K562 (cell line): Measurements from ENCODE around the gene ABCA1. TPM values are rescaled to one million over a fixed set of nuclear protein-coding genes. Genes with fewer than 3 reads are reported as not detected.

Experiments
- CREM ChIP-seq: IDR thresholded peaks from 2 replicates; pipeline ENCODE4 v1.6.1; 2014; ENCODE audit warnings: antibody characterized with exemption, low read depth
- E2F6 ChIP-seq, 2 experiments: IDR thresholded peaks; 2 replicates each; pipeline ENCODE4 v1.6.1; 2011; ENCODE audit warnings: borderline replicate concordance in 1 of 2, control low read depth in 1 of 2, low read depth in 1 of 2, low read length in 1 of 2, mild to moderate bottlenecking in 1 of 2, mixed read lengths in 1 of 2, moderate library complexity in 1 of 2; ENCODE audit not compliant: insufficient read depth in 1 of 2, insufficient read length in 1 of 2, poor library complexity in 1 of 2, severe bottlenecking in 1 of 2; ENCODE audit errors: extremely low read depth in 1 of 2
- ETV5 ChIP-seq: sonication (generic); formaldehyde crosslinking; IDR thresholded peaks from 2 replicates; pipeline ENCODE4 v1.4.0; 2020; ENCODE audit warnings: low read depth, mild to moderate bottlenecking, missing genetic modification reagents
- FOSL1 ChIP-seq: fragments of 200-800 bp; sonication (Bioruptor generic); conservative IDR thresholded peaks from 2 replicates; pipeline ENCODE4 v1.6.1; 2016; ENCODE audit warnings: missing genetic modification characterization, missing compliant biosample characterization
- KLF16 ChIP-seq: IDR thresholded peaks from 2 replicates; pipeline ENCODE4 v1.6.1; 2016; ENCODE audit warnings: antibody characterized with exemption
- MGA ChIP-seq: fragments of 450-650 bp; IDR thresholded peaks from 2 replicates; pipeline ENCODE4 v1.6.1; 2016; ENCODE audit warnings: mild to moderate bottlenecking, moderate library complexity
- NFRKB ChIP-seq: fragments of 450-650 bp; IDR thresholded peaks from 2 replicates; pipeline ENCODE4 v1.6.1; 2016; ENCODE audit warnings: low read depth
- SP2 ChIP-seq: IDR thresholded peaks from 2 replicates; pipeline ENCODE4 v1.6.1; 2011; ENCODE audit warnings: mild to moderate bottlenecking, low read depth, low read length, moderate library complexity; ENCODE audit not compliant: poor library complexity, severe bottlenecking; ENCODE audit errors: extremely low read depth
- ZBTB34 ChIP-seq: fragments of 250-450 bp; sonication (Bioruptor Pico); IDR thresholded peaks from 2 replicates; pipeline ENCODE4 v1.8.0; 2021; ENCODE audit warnings: mild to moderate bottlenecking, moderate library complexity
- ZKSCAN1 ChIP-seq: fragments of 150-350 bp; IDR thresholded peaks from 2 replicates; pipeline ENCODE4 v1.6.1; 2016; ENCODE audit warnings: low read depth, low read length
- ZNF143 ChIP-seq: sonication (generic); formaldehyde crosslinking; IDR thresholded peaks from 2 replicates; pipeline ENCODE4 v1.9.0; 2022; ENCODE audit warnings: mild to moderate bottlenecking, missing genetic modification reagents
- ZNF263 ChIP-seq: sonication (generic); formaldehyde crosslinking; IDR thresholded peaks from 2 replicates; pipeline ENCODE4 v1.8.0; 2022; ENCODE audit warnings: mild to moderate bottlenecking, missing genetic modification reagents, borderline replicate concordance
- ZNF507 ChIP-seq: conservative IDR thresholded peaks from 2 replicates; pipeline ENCODE4 v1.6.1; 2017; ENCODE audit warnings: missing genetic modification characterization, missing compliant biosample characterization
- polyA plus RNA-seq, 8 experiments: library from polyadenylated mRNA; depleted of rRNA in 4 of 8; stranded (reverse) in 5 of 8; unstranded in 3 of 8; fragments of >200 nt; fragmentation: Nextera tagmentation in 2 of 8; fragmentation: Illumina TruSeq in 1 of 8; extraction: Ambion mirVana in 2 of 8; extraction: Trizol in 1 of 8; gene quantifications; 2 replicates each; pipeline versions ENCODE4 v1.2.1 to v1.2.3, GENCODE V29; 2011 to 2014; ENCODE audit warnings: inconsistent platforms in 1 of 8, missing spikeins in 1 of 8
- total RNA-seq, 7 experiments: library from RNA; depleted of rRNA in 6 of 7; stranded (reverse); fragments of >200 nt in 6 of 7; fragmentation: Illumina TruSeq in 2 of 7; extraction: Trizol in 2 of 7; gene quantifications; 2 replicates each; pipeline versions ENCODE4 v1.2.1 to v1.2.3, GENCODE V29; 2011 to 2021; ENCODE audit warnings: low replicate concordance in 1 of 7

ABCA1 gene
- total and polyA plus RNA-seq, 9 of the 15 experiments (the other 6 are each of a cell fraction or from before 2014, with no cell fraction given) = under 0.01 to 0.18 (median 0.02) TPM; not detected in 5

GRCh38 chr9:104748359-104749031 lies 179.5 kb downstream of the ABCA1 start (continued):
- TF ChIP-seq ZBTB34 (CRISPR knock-in tag) (no peak), MGA (peak; percentile 2; the same call in 1 of the 2 replicates), ZNF507 (tag) (no peak), ZNF263 (CRISPR knock-in tag) (peak; percentile 70; the same call in 1 of the 2 replicates), KLF16 (no peak), ZKSCAN1 (no peak), ETV5 (CRISPR knock-in tag) (peak; percentile 32; the same call in 1 of the 2 replicates), CREM (peak; percentile 21; the same call in 1 of the 2 replicates), FOSL1 (tag) (0 out of 2 replicates have a peak, but pooled peaks have one; percentile 13), E2F6 (IDR thresholded peaks at IDR 0.05; ENCODE audit: borderline replicate concordance in 1 of 2, extremely low read depth in 1 of 2, insufficient read depth in 1 of 2, insufficient read length in 1 of 2, low read depth in 1 of 2, low read length in 1 of 2, poor library complexity in 1 of 2, severe bottlenecking in 1 of 2) (peak in 1 of 2 experiments; percentile 7), ZNF143 (CRISPR knock-in tag) (0 out of 2 replicates have a peak, but pooled peaks have one; percentile 22), NFRKB (peak; percentile 40; the same call in 1 of the 2 replicates), SP2 (no peak)
